CD14-positive monocyte (primary cell): ENCODE measurements around the gene KCTD2. TPM values are rescaled to one million over a fixed set of nuclear protein-coding genes. Genes with fewer than 3 reads are reported as not detected.
"Not testable (repeated sequence)": the region's sequence is repeated elsewhere in the genome, so short reads cannot be mapped to it uniquely, and the experiment has no call there.

Source experiments
- DNase-seq, 3 donors: peaks; one replicate each; pipeline ENCODE4 v3.0.0-alpha.2; 2011 to 2022
- H2AFZ ChIP-seq: 2 replicates; pipeline ENCODE4 v1.6.0; 2012; ENCODE audit warnings: mild to moderate bottlenecking, low read depth, low read length, inconsistent platforms; ENCODE audit not compliant: insufficient read depth, poor library complexity, severe bottlenecking
- H3K27ac ChIP-seq, 2 donors: 1 replicate in 1 of 2; 2 replicates in 1 of 2; pipeline ENCODE4 v1.5.1; 2012 to 2013; ENCODE audit warnings: low read length in 2 of 2, control low read depth in 1 of 2, inconsistent platforms in 1 of 2, low read depth in 1 of 2, mild to moderate bottlenecking in 1 of 2
- H3K27me3 ChIP-seq, 2 donors: one replicate each; pipeline versions ENCODE4 v1.6.0 to v1.6.1; 2011 to 2013; ENCODE audit warnings: low read length in 2 of 2; ENCODE audit not compliant: control insufficient read depth in 2 of 2, insufficient read depth in 2 of 2
- H3K36me3 ChIP-seq, 2 donors: replicated peaks in 1 of 2; 1 replicate in 1 of 2; 2 replicates in 1 of 2; pipeline versions ENCODE4 v1.5.1 to v1.6.1; 2012 to 2013; ENCODE audit warnings: low read length in 2 of 2, control low read depth in 1 of 2, inconsistent platforms in 1 of 2, mild to moderate bottlenecking in 1 of 2; ENCODE audit not compliant: insufficient read depth in 2 of 2, control insufficient read depth in 1 of 2
- H3K4me1 ChIP-seq, 2 donors: 1 replicate in 1 of 2; 2 replicates in 1 of 2; pipeline versions ENCODE4 v1.5.1 to v1.6.1; 2012 to 2013; ENCODE audit warnings: low read length in 2 of 2, control low read depth in 1 of 2, inconsistent platforms in 1 of 2, mild to moderate bottlenecking in 1 of 2, moderate library complexity in 1 of 2; ENCODE audit not compliant: insufficient read depth in 2 of 2, control insufficient read depth in 1 of 2
- H3K4me2 ChIP-seq: replicated peaks from 2 replicates; pipeline ENCODE3; 2012; ENCODE audit warnings: low read length, moderate library complexity, mild to moderate bottlenecking; ENCODE audit not compliant: poor library complexity, severe bottlenecking; ENCODE audit errors: extremely low read depth
- H3K4me3 ChIP-seq, 3 experiments: fragments of 200-600 bp in 1 of 3; sonication (generic) in 1 of 3; replicated peaks in 1 of 3; 1 replicate in 2 of 3; 2 replicates in 1 of 3; pipeline ENCODE4 v1.5.1; 2011 to 2013; ENCODE audit warnings: low read length in 3 of 3, mild to moderate bottlenecking in 3 of 3, control low read depth in 2 of 3, low read depth in 2 of 3, inconsistent platforms in 1 of 3, moderate library complexity in 1 of 3
- H3K79me2 ChIP-seq: 2 replicates; pipeline ENCODE4 v1.6.0; 2012; ENCODE audit warnings: mild to moderate bottlenecking, control low read depth, inconsistent platforms, low read length, moderate library complexity; ENCODE audit not compliant: insufficient read depth
- H3K9ac ChIP-seq: 2 replicates; pipeline ENCODE4 v1.6.0; 2017; ENCODE audit warnings: low read length, mild to moderate bottlenecking; ENCODE audit not compliant: insufficient read depth, poor library complexity, severe bottlenecking
- H3K9me3 ChIP-seq, 2 donors: replicated peaks in 1 of 2; 1 replicate in 1 of 2; 2 replicates in 1 of 2; pipeline versions ENCODE4 v1.5.1 to v1.6.1; 2012 to 2013; ENCODE audit warnings: low read length in 2 of 2, control low read depth in 1 of 2; ENCODE audit not compliant: control insufficient read depth in 1 of 2, insufficient read depth in 1 of 2
- H4K20me1 ChIP-seq: 2 replicates; pipeline ENCODE4 v1.6.0; 2012; ENCODE audit warnings: mild to moderate bottlenecking, low read length, control low read depth, moderate library complexity; ENCODE audit not compliant: insufficient read depth
- H3K27ac Mint-ChIP-seq, 7 donors: one replicate each; pipeline ENCODE4 v1.8.0; 2020; ENCODE audit warnings: mild to moderate bottlenecking in 7 of 7, mixed read lengths in 7 of 7, moderate library complexity in 6 of 7, inconsistent platforms in 2 of 7
- H3K27me3 Mint-ChIP-seq, 3 donors: one replicate each; pipeline ENCODE4 v1.8.0; 2021 to 2022; ENCODE audit warnings: low read depth in 3 of 3, mild to moderate bottlenecking in 3 of 3, mixed read lengths in 3 of 3, moderate library complexity in 3 of 3, inconsistent platforms in 1 of 3
- H3K36me3 Mint-ChIP-seq, 2 donors: one replicate each; pipeline ENCODE4 v1.8.0; 2020; ENCODE audit warnings: mixed read lengths in 2 of 2, inconsistent platforms in 1 of 2, mild to moderate bottlenecking in 1 of 2
- H3K4me1 Mint-ChIP-seq: one replicate; pipeline ENCODE4 v1.8.0; 2020; ENCODE audit warnings: mild to moderate bottlenecking, mixed read lengths
- H3K4me3 Mint-ChIP-seq, 2 donors: one replicate each; pipeline ENCODE4 v1.8.0; 2020; ENCODE audit warnings: mild to moderate bottlenecking in 2 of 2, mixed read lengths in 2 of 2, moderate library complexity in 1 of 2
- H3K9me3 Mint-ChIP-seq, 7 donors: one replicate each; pipeline ENCODE4 v1.8.0; 2020 to 2022; ENCODE audit warnings: mixed read lengths in 7 of 7, mild to moderate bottlenecking in 6 of 7, moderate library complexity in 6 of 7, inconsistent platforms in 2 of 7
- CTCF ChIP-seq: fragments of 200-600 bp; IDR thresholded peaks from one replicate; pipeline ENCODE4 v1.8.0; 2022; ENCODE audit warnings: antibody characterized with exemption, mild to moderate bottlenecking
- WGBS: methylation state at CpG from one replicate; pipeline ENCODE4 v1.1.5; 2013; ENCODE audit warnings: missing lambda C conversion rate; ENCODE audit not compliant: insufficient coverage; 5-methylcytosine and 5-hydroxymethylcytosine counted together
- intact Hi-C, 2 donors: fragments of 100-400 bp; cut with micrococcal nuclease; formaldehyde crosslinking; loops; one replicate each; pipeline versions ENCODE4 v1.15.0 to v1.15.1; 2023
- polyA plus RNA-seq, 3 donors: library from polyadenylated mRNA; depleted of rRNA in 1 of 3; unstranded in 2 of 3; stranded (reverse) in 1 of 3; fragments of 300-500 nt in 2 of 3; fragments of >200 nt in 1 of 3; fragmentation: Illumina TruSeq in 2 of 3; gene quantifications; 1 replicate in 2 of 3; 2 replicates in 1 of 3; pipeline ENCODE4 v1.2.3, GENCODE V29; 2012 to 2021

KCTD2 gene
- polyA plus RNA-seq, 3 donors = 2.8 to 17.0 (median 2.9) TPM

- H4K20me1 ChIP-seq, H3K9ac ChIP-seq, H3K79me2 ChIP-seq, H3K27ac ChIP-seq, intact Hi-C loops, H3K27me3 ChIP-seq, H3K27me3 Mint-ChIP-seq: not testable (repeated sequence)
- Histone ChIP-seq H3K4me2 (peak overlapping the region; percentile 42), H2AFZ (peak overlapping the region; percentile 46), H3K36me3 (peaks cover 10 to 12% of the 10 kb centered on the region in 2 donors), H3K4me1 (peaks cover 18 to 27% of the 10 kb centered on the region in 2 donors), H3K4me3 (peak overlapping the region in 1 of 3 experiments; percentile 20), H3K9me3 (peaks cover 5 to 22% of the 10 kb centered on the region in 2 donors)
- H3K4me1 Mint-ChIP-seq = peaks cover 38% of the 10 kb centered on the region
- DNase-seq = peak in 1 of 3 donors; percentile 23
- H3K9me3 Mint-ChIP-seq = peaks cover 11 to 25% (median 20%) of the 10 kb centered on the region in 7 donors
- H3K4me3 Mint-ChIP-seq = peak overlapping the region in 1 of 2 donors; percentile 43
- peak overlapping the region in 1 of 7 donors; percentile 60 for H3K27ac Mint-ChIP-seq
- peaks cover 15 to 27% of the 10 kb centered on the region in 2 donors for H3K36me3 Mint-ChIP-seq
- 0% methylated on average over 2 of the region's 2 CpGs for WGBS
Observed at GRCh38 chr17:75026650-75027049, 20.4 kb upstream of the KCTD2 start.

- Histone ChIP-seq H3K9me3 (peaks cover 5 to 18% of the 10 kb centered on the region in 2 donors), H3K79me2 (no peaks in the 10 kb centered on the region), H3K4me3 (no peak overlapping the region), H4K20me1 (no peaks in the 10 kb centered on the region), H3K36me3 (no peaks in the 10 kb centered on the region), H3K27ac (no peak overlapping the region), H3K4me1 (peaks cover 50 to 59% of the 10 kb centered on the region in 2 donors), H3K27me3 (peaks cover 5 to 22% of the 10 kb centered on the region in 2 donors), H3K9ac (no peak overlapping the region), H2AFZ (no peak overlapping the region), H3K4me2 (no peak overlapping the region)
- Mint-ChIP-seq H3K9me3 (peaks cover 9 to 29% (median 18%) of the 10 kb centered on the region in 7 donors), H3K27me3 (peaks cover 29 to 36% (median 32%) of the 10 kb centered on the region in 3 donors), H3K4me3 (no peak overlapping the region), H3K4me1 (peaks cover 60% of the 10 kb centered on the region), H3K27ac (no peak overlapping the region), H3K36me3 (peaks cover 5 to 7% of the 10 kb centered on the region in 2 donors)
- WGBS = 93% methylated on average over 6 of the region's 8 CpGs
- intact Hi-C loops = loop anchor here in 1 of 2 donors (10.0 kb wide), 2 partner anchors 45 to 235 kb away; partner anchors contain the start of genes CDR2L, GGA3 and MRPS7
- no peak for DNase-seq
- no peak for TF ChIP-seq CTCF
Observed at GRCh38 chr17:75030161-75030560, 16.9 kb upstream of the KCTD2 start.
